Measurements from ENCODE around the gene SYCE3.

The SYCE3 gene

GRCh38 chr22:50600967-50601668, 38.4 kb upstream of the SYCE3 start:
- in situ Hi-C loops (cut with MboI; ENCODE audit: low sequenced_read_pairs) = no loop called here

GRCh38 chr22:50600538-50600937, 37.8 kb upstream of the SYCE3 start, which contains the start of gene MAPK8IP2:
Gene MAPK8IP2 (plus strand): TSS chr22:50600793. CDS start chr22:50600819, 26 bp downstream.
- in situ Hi-C loops (cut with MboI; ENCODE audit: low sequenced_read_pairs) = no loop called here

GRCh38 chr22:50599816-50600455, 37.2 kb upstream of the SYCE3 start:
- in situ Hi-C loops (cut with MboI; ENCODE audit: low sequenced_read_pairs) = no loop called here

GRCh38 chr22:50597097-50597496, 34.4 kb upstream of the SYCE3 start:
- in situ Hi-C loops (cut with MboI; ENCODE audit: low sequenced_read_pairs) = no loop called here

GRCh38 chr22:50595189-50595588, 32.5 kb upstream of the SYCE3 start:
- in situ Hi-C loops (cut with MboI; ENCODE audit: low sequenced_read_pairs) = no loop called here

- in situ Hi-C loops (cut with MboI; ENCODE audit: low sequenced_read_pairs) = no loop called here
Measured at GRCh38 chr22:50587407-50587806, 24.7 kb upstream of the SYCE3 start.

GRCh38 chr22:50586416-50586815, 23.7 kb upstream of the SYCE3 start:
- in situ Hi-C loops (cut with MboI; ENCODE audit: low sequenced_read_pairs) = no loop called here

GRCh38 chr22:50585781-50586180, 23.1 kb upstream of the SYCE3 start:
- in situ Hi-C loops (cut with MboI; ENCODE audit: low sequenced_read_pairs) = no loop called here

GRCh38 chr22:50585238-50585637, 22.5 kb upstream of the SYCE3 start:
- in situ Hi-C loops (cut with MboI; ENCODE audit: low sequenced_read_pairs) = no loop called here

GRCh38 chr22:50584106-50585096, 21.7 kb upstream of the SYCE3 start:
- in situ Hi-C loops (cut with MboI; ENCODE audit: low sequenced_read_pairs) = no loop called here

GRCh38 chr22:50583294-50583861, 20.7 kb upstream of the SYCE3 start:
- in situ Hi-C loops (cut with MboI; ENCODE audit: low sequenced_read_pairs) = no loop called here

- in situ Hi-C loops (cut with MboI; ENCODE audit: low sequenced_read_pairs) = no loop called here
Measured at GRCh38 chr22:50582493-50583293, 20.0 kb upstream of the SYCE3 start, which contains the start of gene CHKB. Gene CHKB (minus strand): TSS chr22:50582849. CDS start chr22:50582781, 68 bp downstream.

GRCh38 chr22:50581950-50582492, 19.3 kb upstream of the SYCE3 start:
- in situ Hi-C loops (cut with MboI; ENCODE audit: low sequenced_read_pairs) = no loop called here

- in situ Hi-C loops (cut with MboI; ENCODE audit: low sequenced_read_pairs) = no loop called here
Measured at GRCh38 chr22:50581031-50581949, 18.6 kb upstream of the SYCE3 start.

GRCh38 chr22:50579752-50580151, 17.0 kb upstream of the SYCE3 start:
- in situ Hi-C loops (cut with MboI; ENCODE audit: low sequenced_read_pairs) = no loop called here

GRCh38 chr22:50578776-50579310, 16.1 kb upstream of the SYCE3 start:
- in situ Hi-C loops (cut with MboI; ENCODE audit: low sequenced_read_pairs) = no loop called here

- in situ Hi-C loops (cut with MboI; ENCODE audit: low sequenced_read_pairs) = no loop called here
Measured at GRCh38 chr22:50577987-50578775, 15.5 kb upstream of the SYCE3 start, which contains the start of gene CPT1B. Gene CPT1B (minus strand): TSS chr22:50578427. CDS start chr22:50577915, 512 bp downstream.

- in situ Hi-C loops (cut with MboI; ENCODE audit: low sequenced_read_pairs) = no loop called here
Measured at GRCh38 chr22:50577697-50577986, 14.9 kb upstream of the SYCE3 start.

All from HL-60/S4 treated with phorbol 12-myristate 13-acetate at 8.2 ng/mL for 4 days and 3 days (cell line).